Adipose tissue (tissue), 3 donors: Measurements from ENCODE around the gene HS3ST3A1. TPM values are rescaled to one million over a fixed set of nuclear protein-coding genes. Genes with fewer than 3 reads are reported as not detected.

ENCODE experiments used
- H3K27ac ChIP-seq: one replicate; pipeline ENCODE4 v1.5.1; 2013; ENCODE audit warnings: low read depth, low read length
- WGBS, 3 donors: extraction: QIAGEN DNeasy Blood & Tissue Kit; methylation state at CpG; one replicate each; pipeline ENCODE4 v1.1.7; 2013; 5-methylcytosine and 5-hydroxymethylcytosine counted together
- polyA plus RNA-seq, 3 donors: library from polyadenylated mRNA; stranded (reverse); fragments of 200-250 nt; gene quantifications; one replicate each; pipeline ENCODE4 v1.2.3, GENCODE V29; 2013
- donor health status: healthy with polysubstance abuse.
- donor health status: Bipolar disorder and iron deficiency.
- donor health status: healthy.

HS3ST3A1 gene
- polyA plus RNA-seq, 3 donors = 0.07 to 1.8 (median 0.61) TPM

DNA sequence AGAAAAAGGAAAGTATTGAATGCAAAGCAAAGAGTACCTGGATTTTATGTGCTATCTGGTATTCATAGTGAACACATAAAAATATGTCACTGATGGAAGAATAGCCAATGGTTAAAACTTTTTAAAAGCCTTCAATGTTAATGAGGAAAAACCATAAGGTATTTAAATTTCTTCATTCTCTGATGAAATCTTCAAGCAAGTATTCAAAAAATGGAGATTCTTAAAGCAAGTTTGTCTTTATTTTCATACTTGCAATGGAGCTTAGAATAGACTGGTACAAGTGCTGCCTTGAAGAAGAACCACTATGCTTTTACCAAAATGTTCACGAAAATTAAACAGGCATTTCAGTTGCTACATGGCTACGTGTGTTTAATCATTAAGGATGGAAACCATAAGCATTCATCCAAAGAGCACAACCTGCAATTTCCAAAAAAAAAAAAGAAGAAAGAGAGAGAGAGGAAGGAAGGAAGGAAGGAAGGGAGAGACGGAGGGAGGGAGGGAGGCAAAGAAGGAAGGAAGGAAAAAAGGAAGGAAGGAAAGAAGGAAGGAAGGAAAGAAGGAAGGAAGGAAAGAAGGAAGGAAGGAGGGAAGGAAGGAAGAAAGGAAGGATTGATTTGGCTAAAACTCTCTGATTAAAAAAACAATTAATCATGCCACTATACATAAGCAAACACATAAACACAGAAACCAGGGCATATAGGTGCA lies 17.6 kb downstream of the HS3ST3A1 start:
- H3K27ac ChIP-seq = no peak overlapping the region
- 77 to 89% (median 79%) methylated on average over 3 of the region's 3 CpGs for WGBS, 3 donors

DNA sequence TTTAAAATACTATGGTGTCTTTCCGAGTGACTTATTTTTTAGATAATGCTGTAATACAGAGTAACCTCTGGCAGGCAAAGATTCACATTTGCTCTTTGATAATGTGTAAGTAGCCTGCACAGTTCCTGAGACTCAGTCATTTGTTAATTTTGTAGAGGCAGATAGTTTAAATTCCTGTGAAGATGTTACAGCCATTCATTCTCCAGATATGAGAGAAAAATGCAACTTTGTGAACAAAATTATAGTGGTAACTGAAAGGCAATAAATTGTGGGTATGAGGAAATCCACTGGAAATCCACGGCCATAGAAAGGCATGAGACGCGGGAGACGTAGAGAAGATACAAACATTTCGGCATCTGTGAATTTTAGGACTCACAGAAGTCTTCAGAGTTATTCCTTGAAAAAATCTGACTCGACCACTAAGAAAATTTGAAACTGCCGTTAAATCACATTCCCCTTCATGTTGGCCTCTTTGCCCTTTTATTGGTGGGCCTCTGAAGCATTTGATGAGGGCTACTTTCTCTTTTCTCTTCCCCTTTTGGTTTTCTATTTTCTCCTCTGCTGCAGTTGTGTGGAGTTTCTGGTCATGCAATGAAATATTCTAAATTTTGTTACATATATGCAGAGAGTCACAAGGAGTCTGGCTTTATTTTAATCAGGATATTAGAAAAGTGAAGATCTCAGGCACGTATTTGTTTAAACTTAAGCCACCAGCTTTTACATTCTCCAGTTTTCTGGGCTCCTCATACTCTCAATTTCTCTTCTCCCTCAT lies 18.8 kb downstream of the HS3ST3A1 start:
- no peak overlapping the region for H3K27ac ChIP-seq
- WGBS, 3 donors = 76 to 85% (median 81%) methylated on average over 9 of the region's 9 CpGs

DNA sequence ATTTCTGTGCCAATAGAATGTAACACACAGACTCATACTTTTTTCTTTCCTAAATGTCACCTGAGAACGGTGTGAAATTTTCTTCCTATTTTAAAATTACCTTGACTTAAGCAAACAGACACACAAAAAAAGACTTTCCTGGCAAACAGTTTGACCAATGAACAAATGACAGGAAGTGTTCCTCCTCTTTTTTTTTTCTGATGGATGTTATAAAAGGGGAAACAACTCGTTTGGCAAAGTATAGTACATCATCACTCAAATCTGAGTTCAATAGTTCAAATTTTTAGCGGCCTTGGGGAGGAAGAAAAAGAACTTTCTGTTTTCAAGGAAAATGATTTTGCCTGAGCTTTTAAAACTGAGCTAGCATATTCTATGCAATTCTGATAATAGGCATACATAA lies 19.8 kb downstream of the HS3ST3A1 start:
- WGBS, 3 donors = 5 to 8% (median 7%) methylated on average over 3 of the region's 3 CpGs
- no peak overlapping the region for H3K27ac ChIP-seq

DNA sequence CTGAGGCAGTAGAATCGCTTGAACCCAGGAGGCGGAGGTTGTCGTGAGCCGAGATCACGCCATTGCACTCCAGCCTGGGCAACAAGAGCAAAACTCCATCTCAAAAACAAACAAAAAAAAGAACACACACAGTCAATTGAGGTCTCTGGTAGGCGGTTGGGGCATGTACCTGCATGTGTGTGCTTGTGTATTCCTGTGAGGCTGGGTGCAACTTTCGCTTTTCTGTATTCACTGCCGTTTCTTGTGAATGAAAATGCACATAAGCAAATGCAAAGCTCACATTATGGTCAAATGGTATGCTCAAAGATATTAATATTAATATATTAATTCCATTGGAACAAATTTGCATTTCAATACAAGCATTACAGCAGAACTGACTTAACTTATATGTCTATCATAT lies 20.9 kb downstream of the HS3ST3A1 start:
- 96 to 98% (median 97%) methylated on average over 8 of the region's 8 CpGs for WGBS, 3 donors
- no peak overlapping the region for H3K27ac ChIP-seq

DNA sequence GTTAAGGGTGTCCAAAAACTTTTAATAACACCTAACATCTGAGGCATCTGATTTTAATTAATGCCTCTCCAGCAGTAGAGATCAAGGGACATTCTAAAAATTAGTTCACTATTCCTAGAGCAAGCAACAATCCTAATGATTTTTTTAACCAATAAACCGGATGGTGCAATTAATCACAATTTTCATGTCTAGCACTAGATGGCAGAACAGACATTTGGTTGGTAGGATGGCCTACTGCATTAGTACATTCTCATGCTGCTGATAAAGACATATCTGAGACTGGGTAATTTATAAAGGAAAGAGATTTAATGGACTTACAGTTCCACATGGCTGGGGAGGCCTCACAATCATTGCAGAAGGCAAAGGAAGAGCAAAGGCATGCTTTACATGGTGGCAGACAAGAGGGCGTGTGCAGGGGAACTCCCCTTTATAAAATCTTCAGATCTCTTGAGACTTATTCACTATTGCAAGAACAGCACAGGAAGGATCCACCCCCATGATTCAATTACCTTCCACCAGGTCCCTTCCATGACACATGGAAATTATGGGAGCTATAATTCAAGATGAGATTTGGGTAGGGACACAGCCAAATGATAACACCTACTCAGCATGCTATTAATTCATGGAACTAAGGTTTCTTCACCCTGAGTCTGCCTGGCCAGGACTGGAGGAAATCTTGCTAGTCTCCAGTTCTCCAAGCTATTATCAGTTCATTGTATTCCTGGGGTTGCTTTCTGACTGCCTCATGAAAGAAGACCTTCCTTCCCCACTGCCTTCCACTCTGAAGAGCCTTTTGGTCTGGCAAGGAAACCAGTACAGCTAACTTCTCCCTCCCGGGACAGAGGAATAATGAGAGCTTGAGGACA lies 24.8 kb downstream of the HS3ST3A1 start:
- H3K27ac ChIP-seq = no peak overlapping the region
- WGBS, 3 donors = 82 to 87% (median 86%) methylated on average over 3 of the region's 3 CpGs

DNA sequence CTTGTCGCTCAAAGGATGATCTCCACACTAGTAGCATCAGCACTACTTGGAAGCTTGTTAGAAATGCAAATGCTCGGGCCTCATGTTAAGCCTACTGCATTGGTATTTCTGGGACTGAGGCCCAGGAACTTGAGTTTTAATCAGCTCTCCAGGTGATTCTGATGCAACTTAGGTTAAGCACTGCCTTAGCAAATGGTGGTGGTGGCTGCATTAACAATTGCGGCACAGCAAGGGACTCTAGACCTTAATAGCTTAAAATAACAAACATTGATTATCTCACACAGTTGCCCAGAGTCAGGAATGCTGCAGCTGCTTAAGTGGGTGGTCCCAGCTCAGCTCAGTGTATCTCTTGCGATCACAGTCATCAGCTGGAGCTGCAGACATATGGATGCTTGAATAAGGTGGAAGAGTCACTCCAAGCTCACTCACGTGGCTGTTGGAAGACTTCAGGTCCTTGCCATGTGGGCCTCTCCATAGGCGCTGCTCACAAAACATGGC lies 25.8 kb downstream of the HS3ST3A1 start:
- WGBS, 3 donors = 60 to 89% (median 84%) methylated on average over 6 of the region's 6 CpGs
- no peak overlapping the region for H3K27ac ChIP-seq

DNA sequence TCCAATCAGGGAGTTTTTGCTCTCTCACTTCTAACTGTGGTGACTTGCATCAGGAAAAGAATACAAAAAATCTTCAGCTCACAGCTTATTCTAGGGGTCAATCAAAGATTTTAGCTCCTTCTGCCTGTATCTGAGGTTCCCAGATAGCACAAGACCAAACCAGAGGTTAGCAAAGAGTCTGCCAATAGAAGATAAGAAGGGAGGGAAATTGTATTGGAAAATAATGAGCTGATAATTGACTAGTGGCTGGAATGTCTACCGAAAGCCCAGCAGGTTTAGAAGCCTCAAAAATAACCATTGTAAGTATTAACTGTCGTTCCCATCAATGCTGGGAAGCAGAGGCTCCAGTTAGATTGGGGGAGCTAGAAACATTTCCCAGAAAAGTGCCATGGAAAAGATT lies 26.3 kb downstream of the HS3ST3A1 start:
- H3K27ac ChIP-seq = no peak overlapping the region
- WGBS, 3 donors = 64 to 80% (median 73%) methylated on average over 2 of the region's 2 CpGs

DNA sequence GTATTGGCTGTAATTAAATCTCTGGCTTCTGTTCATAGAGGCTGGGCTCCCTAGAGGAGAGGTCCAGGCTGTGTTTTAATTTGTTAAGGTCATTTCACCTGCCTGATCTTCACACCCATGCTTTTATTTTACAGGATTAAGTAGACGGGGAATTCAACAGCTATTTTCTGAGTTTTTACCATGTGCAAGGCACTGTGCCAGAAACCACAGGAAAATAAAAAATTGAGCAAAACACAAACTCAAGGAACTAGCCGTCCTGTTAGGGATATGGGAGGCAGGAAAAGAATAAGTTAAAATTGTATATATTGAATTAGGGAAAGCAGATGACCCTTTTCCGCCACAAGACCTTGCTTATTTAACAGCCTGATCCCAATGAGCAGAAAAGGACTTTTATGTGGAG lies 29.1 kb downstream of the HS3ST3A1 start:
- WGBS, 3 donors = 24 to 60% (median 35%) methylated on average over 3 of the region's 3 CpGs
- no peak overlapping the region for H3K27ac ChIP-seq

DNA sequence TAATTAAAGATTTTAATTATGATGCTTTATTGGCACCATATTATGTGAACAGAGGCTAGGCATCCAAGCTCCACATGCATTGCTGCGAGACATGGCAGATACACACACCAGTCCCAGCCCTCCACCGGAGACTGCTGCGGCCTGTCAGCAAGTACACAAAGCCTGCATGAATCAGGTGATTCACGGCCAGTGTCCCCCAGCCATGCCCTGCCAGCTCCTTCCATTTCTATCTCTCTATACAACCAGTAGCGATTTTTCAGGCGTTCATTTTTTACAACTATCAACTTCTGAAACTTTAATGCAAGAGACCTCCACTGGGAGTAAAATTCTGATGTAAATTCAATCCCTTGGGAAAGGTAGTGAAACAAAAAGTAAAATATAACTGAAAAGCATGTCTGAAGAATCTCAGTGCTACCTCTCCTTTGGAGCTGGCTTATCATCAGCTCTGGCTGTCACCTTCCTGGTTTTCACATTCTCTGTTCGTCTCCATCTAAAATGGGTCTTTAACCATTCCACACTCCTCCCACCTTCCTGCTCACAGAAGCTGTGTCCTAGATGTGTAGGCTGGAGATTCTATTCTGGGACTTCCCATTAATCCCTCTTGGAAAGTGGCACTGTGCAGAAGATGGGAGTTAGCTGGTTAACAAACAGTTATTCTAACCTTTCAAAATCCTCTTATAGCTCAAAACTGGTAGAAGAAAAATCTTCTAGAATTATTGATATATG lies 32.2 kb downstream of the HS3ST3A1 start:
- 68 to 78% (median 69%) methylated on average over 7 of the region's 7 CpGs for WGBS, 3 donors

DNA sequence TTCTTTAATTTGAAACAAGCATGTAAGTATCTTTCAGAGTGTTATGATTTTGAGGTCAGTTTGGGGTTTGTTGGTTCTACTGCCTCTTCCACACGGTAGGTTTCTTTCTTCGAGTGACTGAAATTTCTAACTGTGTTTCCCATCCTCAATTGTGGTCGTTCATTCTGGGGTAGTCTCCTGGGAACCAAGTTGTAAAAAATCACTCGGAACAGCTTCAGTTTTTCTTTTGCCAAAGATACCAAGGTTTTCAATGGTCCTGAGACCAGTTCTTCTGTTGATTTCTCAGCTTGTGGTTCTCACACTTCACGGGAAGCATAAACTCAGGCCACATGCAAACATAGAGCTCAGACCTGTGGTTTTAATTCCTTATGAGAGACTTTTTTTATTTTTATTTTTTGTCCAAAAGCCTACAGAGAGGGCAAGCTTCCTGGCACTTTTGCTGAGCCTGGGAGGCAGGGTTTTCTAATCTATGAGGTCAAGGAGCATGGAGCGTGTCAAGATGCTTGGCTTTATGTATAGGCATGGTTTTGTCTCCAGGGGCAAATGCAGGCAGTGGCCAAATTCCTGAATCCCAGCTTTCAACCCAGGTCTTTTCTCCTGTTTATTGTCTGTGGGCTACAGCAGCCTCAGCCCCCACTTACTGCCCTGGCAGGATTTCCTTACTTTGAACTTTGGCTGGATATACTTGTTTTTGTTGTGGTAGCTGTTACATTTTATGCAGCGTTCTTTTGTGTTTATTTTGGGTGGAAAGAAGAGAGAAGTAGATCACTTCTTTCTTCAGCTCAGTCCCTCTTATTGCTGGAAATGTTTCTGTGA lies 32.9 kb downstream of the HS3ST3A1 start:
- 56 to 75% (median 70%) methylated on average over 7 of the region's 7 CpGs for WGBS, 3 donors

More for the DNA sequence above, 32.2 kb downstream of the HS3ST3A1 start:
- H3K27ac ChIP-seq = no peak overlapping the region

DNA sequence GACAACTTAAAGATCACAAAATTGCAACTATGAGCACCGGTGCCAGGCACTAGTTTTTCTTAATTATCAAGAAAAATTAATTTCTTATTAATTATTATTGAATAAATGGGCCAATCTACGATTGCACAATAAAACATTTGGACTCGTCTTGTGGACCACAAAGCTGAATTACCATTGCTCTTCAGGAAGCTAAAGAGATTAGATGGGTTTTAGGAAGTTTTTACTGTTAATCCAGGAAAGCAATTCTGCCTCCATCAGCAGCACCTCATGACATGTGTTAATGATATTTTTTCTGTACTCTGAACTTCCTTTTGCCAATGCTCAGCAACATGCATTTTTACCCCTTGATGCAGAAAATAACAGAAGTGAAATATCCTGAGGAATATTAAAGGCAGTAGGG lies 37.9 kb downstream of the HS3ST3A1 start:
- H3K27ac ChIP-seq = no peak overlapping the region
- 46 to 57% (median 56%) methylated on average over 3 of the region's 3 CpGs for WGBS, 3 donors

More for the DNA sequence above, 32.9 kb downstream of the HS3ST3A1 start:
- no peak overlapping the region for H3K27ac ChIP-seq

DNA sequence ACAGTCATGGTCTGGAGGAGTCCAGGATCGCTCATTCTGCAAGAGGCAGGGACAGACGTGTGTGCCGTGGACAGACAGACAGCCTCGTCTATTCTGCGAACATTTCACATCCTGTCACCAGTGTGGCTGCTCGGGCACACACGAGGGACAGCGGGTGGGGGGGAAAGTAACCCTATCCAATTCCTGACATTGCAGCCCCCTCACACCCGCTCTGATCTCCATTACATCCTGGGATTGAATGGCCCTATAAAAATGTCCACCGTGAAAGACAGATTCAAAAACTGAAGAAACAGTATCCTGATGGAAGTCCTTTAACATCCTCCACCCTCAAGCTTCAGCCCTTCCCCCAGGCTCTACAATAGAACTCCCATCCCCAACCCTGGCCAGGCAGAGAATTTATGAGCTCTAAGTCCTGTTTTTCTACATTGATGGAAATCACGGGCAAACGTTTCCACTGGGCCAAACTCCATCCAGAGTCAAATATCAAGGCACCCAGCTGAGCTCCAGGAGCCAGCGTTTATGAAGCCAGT lies 39.4 kb downstream of the HS3ST3A1 start:
- no peak overlapping the region for H3K27ac ChIP-seq
- 58 to 70% (median 64%) methylated on average over 13 of the region's 13 CpGs for WGBS, 3 donors

DNA sequence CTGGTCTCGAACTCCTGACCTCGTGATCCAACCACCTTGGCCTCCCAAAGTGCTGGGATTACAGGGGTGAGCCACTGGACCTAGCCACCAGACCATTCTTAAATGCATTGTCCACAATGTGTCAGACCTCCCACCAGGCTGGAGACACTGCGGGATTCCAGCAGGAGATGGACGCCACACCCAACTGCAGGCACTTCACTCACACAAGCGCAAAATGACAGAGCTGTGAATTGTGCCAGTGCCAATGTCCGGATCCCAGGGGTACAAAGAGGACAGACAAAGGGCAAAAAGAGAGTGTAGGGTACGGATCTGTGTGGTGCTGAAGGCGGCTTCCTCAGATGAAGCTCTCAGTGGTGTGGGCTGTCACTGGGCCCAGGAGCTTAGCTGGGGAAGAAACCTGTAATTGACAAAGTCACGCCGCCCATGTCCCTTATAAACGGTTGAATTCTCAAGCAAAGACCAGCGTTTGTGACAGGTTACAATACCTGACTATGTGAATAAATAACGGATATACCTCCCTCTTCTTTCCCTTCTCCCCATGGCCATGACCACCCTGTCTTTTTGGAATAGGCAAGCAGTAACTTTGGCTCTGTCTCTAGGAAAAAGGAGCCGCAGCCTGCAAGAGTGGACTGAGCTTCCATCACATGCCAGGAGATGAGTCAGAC lies 40.0 kb downstream of the HS3ST3A1 start:
- 81 to 86% (median 82%) methylated on average over 14 of the region's 14 CpGs for WGBS, 3 donors
- no peak overlapping the region for H3K27ac ChIP-seq

DNA sequence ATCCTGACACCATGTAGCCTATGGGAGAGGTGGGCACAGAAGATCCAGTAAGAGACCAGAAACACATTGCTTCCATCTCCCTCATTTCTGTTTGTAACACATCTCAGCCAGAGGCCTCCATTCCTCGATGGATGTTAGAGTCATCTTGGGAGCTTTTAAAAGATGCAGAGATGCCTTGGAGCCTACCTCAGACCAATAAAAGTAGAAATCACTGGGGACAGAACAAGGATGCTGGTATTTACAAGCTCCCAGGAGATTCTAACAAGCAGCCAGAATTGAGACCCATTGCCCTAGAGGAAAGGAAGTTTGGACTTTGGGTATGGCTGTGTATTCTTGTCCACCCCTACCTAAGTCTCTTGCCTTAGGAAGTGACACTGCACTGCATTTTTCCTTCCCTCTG lies 40.8 kb downstream of the HS3ST3A1 start:
- WGBS, 3 donors = 64 to 89% (median 73%) methylated on average over 1 of the region's 1 CpG
- no peak overlapping the region for H3K27ac ChIP-seq

DNA sequence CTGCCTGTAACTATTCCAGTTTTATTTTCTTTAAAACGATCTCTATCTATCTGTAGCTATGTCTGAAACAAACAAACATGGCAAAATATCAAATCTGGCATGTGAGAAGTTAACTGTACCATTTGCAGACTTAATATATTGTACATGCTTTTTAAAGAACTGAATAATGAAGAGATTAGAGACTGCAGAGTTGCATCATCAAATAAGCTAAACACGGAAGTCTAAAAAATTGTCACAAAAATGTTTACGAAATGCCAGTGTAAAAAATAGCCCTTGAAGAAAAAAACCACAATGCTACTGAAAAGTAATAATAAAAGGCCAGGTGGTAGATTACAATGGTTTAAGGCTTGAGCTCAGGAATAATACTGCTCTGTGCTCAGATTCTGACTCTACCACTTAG lies 43.1 kb downstream of the HS3ST3A1 start:
- WGBS, 3 donors = 59 to 68% (median 66%) methylated on average over 3 of the region's 3 CpGs
- H3K27ac ChIP-seq = no peak overlapping the region

DNA sequence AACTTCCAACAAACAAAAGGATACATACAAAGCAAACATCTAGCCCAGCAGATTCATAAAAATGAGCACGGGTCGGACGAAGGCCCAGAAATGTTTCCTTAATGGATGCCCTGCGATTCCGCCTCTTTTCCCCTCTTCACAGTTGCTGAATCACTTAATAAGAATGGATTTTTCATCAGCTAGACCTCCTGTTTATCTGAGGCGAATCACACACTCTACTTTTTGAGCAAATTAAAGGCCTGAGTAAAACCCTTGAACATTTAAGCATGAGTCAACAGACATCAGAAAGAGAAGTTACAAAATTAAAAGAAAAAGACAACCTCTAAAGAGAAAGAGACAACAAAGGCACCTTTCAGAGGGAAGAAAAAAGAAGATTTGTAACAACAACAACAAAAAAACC lies 44.7 kb downstream of the HS3ST3A1 start:
- no peak overlapping the region for H3K27ac ChIP-seq
- 94 to 95% (median 94%) methylated on average over 6 of the region's 6 CpGs for WGBS, 3 donors

DNA sequence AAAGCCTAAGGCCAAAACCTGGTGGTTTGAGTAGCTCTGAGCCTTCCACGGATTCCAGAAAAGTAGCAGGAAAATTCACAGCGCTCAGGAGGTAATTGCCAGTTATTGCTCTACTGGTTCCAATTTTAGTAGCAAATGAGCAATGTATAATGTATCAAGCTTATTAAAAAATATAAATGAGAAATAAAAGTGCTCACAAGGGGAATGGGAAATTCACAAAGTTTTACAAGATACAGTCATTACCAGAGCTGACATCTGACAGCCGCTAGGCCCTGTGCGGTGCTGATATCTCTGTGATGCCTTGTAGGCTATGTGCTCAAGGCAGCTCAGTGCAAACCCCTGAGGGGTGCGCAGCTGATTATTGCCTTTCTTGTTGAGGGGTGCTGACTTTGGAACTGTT lies 47.5 kb downstream of the HS3ST3A1 start:
- WGBS, 3 donors = 93 to 95% (median 93%) methylated on average over 5 of the region's 5 CpGs
- no peak overlapping the region for H3K27ac ChIP-seq
